Activated CD4-positive, alpha-beta T cell treated with anti-CD3 and anti-CD28 coated beads for 48 hours (primary cell): Measurements from ENCODE around the gene SRSF4.
"Not testable (repeated sequence)": the region's sequence is repeated elsewhere in the genome, so short reads cannot be mapped to it uniquely, and the experiment has no call there.

Experiments
- DNase-seq: peaks from one replicate; pipeline ENCODE4 v3.0.0-alpha.2; 2020

SRSF4 gene

DNA sequence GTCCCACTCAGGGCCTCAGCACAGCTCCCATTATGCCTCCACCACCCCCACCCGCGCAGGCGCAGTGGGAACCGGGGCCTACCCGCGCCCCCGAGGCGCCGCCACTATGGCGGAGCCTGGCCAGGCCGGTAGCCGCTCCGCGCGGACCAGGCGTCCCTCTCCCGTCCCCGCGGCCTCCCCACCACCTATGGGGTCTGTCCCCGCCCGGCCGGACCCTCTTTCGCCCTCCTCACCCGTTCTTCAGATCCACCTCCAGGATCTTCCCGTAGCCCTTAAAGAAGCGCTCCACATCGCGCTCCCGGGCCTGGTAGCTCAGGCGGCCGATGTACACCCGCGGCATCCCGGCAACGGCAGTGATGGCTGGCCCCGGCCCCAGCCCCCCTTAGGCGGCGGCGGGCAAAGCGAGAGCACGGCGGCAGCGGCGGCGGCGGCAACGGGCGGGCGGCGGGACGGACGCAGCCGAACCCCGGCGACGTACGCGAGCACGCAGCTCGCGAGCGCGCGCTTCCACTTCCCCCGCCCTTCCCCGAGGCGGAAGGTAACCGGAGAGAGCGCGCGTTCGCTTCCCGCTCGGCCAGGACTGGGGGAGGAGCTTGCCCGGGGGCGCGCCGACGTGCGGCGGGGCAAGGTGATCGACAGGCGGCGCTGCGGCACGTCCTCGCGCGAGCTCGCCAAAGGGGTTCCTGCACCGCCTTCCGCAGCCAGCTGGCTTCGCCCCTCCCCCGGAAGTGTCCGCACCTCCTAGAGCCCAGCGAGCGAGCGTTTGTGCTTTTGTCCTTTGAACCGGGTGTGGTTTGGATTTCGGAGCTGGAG lies at the start of gene SRSF4:
Gene SRSF4, minus strand, starts transcription at position 488 of the 813 bp plus-strand sequence. Its CDS starts 148 bp downstream, at position 340.
- DNase-seq: peak; percentile 99

- peak; percentile 98 for DNase-seq
Observed at GRCh38 chr1:29230553-29231378, 49.1 kb upstream of the SRSF4 start, which contains the start of gene MECR. TSS of gene MECR (minus strand) at chr1:29230934. CDS start at chr1:29230906, 28 bp downstream.

- DNase-seq: no peak
Observed at GRCh38 chr1:29230204-29230552, 48.5 kb upstream of the SRSF4 start.

DNA sequence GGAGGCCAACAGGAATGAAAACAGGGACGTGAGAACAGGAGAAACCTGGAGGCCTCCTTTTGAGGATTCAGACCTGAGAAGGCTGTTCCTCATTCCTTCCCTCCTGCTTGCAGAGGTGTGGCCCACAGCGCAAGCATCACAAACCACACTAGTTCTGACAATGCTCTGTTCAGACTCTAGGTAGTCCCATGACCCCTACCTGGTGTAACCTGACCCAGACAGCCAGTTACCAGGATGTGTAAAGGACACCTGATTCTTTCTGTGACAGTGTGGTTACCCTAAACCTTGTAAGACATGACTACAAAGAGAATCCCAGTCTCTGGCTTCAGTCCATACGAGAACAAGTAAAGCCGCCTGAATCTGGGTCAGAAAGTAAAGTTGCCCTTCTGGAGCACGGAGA lies 45.8 kb upstream of the SRSF4 start:
- DNase-seq: no peak

- DNase-seq: no peak
Observed at GRCh38 chr1:29225361-29225760, 43.7 kb upstream of the SRSF4 start.

GRCh38 chr1:29224356-29224837 lies 42.7 kb upstream of the SRSF4 start:
- DNase-seq: no peak

DNA sequence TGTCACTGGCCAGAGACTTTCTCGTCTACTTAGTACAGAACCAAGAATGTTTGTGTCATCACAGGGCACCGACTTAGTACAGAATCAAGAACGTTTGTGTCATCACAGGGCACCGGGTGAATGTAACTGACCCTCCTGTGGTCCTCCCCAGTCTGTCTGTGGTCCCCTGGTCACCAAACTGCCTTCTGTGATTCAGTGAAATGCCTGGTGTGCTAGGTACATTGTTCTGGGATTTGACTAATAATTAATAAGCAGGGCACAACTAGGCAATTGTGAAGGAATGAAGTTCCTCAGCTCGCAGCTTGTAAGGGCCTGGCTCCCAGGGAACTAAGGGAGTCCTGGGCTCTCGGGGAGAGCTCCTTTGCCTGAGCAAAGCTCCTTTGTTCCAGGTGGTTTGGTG lies 41.8 kb upstream of the SRSF4 start:
- no peak for DNase-seq

DNA sequence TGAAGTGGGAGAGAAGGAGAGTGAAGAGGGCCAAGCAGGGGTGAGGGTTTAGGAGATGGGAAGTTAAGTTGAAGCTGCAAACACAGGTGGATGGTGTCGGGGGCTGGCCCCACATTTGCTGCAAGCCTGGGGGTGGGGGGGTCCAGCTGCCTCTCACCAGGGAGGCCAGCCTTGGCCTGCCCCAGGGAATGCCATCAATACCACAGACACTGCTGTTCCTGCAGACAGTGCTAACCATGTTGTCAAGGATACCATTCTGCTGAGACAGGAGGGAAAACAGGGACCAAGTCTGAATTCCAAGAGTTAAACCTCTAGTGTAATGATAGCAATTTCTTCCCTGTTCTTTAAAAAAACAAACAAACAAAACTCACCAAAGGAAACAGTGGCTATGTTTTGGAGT lies 41.0 kb upstream of the SRSF4 start:
- DNase-seq: no peak

DNA sequence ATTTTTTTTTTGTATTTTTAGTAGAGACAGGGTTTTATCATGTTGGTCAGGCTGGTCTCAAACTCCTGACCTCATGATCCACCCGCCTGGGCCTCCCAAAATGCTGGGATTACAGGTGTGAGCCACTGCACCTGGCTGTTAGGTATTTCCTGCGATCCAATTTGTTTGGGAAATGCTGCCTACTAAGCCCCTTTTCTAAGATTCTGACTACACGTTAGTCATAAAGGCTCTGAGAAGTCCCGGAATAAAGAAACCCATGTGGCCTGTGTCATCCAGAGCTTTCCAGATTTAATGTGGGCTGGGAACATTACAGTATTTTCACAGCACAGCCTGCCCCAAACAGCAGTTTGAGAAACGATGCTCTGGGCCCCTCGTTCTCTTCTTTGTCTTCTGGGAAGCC lies 40.6 kb upstream of the SRSF4 start:
- DNase-seq: not testable (repeated sequence)

GRCh38 chr1:29221296-29221695 lies 39.6 kb upstream of the SRSF4 start:
- no peak for DNase-seq

DNA sequence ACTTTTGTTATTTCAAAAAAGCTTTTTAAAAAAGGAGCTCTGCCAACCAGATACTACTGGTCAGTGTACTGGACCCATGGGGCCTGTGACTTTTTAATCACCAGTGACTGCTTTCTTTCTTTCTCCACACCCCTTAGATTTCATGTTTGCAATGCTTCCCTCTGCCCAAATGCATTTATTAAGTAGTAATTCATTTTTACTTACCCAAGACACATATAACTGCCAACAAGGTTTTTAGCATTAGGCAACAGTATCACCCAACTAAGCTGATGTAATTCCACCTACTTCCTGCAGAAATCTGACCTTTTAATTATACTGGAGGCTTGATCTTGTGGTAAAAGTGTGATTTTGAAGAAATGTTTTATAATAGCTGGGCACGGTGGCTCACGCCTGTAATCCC lies 36.5 kb upstream of the SRSF4 start:
- DNase-seq: no peak

GRCh38 chr1:29217633-29218032 lies 35.9 kb upstream of the SRSF4 start:
- DNase-seq: no peak

DNA sequence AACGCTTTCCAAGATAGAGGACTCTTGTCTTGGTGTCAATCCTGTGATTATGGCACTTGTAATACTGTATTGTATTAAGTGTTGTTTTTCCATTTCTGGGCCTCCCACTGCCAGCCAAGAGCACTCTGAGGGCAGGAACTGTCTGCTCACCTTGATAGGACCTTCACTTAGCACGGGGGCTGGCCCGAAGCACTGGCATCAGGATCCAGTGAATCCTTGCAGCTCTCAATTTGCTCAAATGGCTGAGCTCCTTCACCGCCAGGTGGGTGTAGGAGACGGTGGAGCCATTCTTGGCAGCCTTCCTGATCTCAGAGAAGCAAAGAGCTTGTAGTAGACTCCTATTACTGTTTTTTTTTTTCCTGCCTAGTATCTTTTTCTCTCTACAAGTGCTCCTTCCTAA lies 31.4 kb upstream of the SRSF4 start:
- DNase-seq: no peak

DNA sequence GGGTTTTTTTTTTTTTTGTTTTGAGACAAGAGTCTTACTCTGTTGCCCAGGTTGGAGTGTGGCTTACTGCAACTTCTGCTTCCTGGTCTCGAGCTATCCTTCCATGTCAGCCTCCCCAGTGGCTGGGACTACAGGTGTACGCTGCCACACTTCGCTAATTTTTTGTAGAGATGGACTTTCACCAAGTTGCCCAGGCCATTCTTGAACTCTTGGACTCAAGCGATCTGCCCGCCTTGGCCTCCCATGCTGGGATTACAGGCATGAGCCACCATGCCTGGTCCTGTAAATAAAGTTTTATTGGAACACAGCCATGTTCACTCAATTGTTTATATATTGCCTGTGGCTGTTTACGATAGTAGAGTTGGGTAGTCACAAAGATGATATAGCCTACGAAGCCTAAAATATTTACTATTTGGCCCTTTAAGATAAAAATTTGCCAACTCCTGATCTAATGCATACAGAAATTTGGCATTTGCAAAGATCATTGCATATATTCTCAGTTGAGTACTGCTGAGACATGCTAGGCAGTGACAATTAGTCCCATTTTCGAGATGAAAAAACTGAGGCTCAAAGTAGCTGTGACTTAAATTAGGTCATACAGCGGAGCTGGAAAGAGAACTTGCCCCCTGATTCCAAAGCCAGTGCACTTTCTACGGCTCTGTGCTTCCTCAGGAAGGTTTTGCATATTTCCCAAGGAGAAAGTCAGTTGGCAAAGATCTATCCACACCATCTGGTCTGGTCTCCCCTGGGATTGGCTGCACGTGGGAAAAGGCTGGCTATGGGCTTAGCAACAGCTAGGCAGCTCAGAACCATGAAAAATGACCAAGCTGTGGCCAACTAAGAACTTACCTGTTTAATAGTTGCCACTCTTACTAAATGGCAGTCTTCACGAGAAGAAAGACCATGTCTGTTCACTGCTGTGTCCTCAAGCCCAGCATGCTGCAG lies 29.7 kb upstream of the SRSF4 start:
- DNase-seq: no peak

- DNase-seq: no peak
Observed at GRCh38 chr1:29210278-29211085, 28.8 kb upstream of the SRSF4 start.

DNA sequence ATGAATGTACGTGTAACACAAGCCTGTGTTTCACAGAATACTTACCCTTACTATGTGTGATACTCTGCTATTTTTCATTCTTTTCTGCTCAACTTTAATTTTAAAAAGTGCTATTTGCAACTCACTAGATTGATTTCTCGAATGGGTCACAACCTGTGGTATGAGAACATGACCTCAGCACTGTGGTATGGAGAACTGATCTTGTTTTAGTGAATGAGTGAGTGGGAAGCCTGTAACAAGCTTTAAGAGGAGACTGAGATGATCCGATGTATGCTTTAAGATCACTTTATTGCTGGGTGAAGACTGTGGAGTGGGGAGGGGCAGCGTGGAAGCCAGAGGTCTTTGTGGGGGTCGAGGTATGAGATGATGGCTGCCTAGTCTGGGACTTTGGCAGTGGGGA lies 27.5 kb upstream of the SRSF4 start:
- no peak for DNase-seq

GRCh38 chr1:29208442-29208841 lies 26.7 kb upstream of the SRSF4 start:
- DNase-seq: no peak

GRCh38 chr1:29202584-29203340 lies 21.1 kb upstream of the SRSF4 start:
- peak; percentile 95 for DNase-seq

- DNase-seq: no peak
Observed at GRCh38 chr1:29202053-29202452, 20.4 kb upstream of the SRSF4 start.

DNA sequence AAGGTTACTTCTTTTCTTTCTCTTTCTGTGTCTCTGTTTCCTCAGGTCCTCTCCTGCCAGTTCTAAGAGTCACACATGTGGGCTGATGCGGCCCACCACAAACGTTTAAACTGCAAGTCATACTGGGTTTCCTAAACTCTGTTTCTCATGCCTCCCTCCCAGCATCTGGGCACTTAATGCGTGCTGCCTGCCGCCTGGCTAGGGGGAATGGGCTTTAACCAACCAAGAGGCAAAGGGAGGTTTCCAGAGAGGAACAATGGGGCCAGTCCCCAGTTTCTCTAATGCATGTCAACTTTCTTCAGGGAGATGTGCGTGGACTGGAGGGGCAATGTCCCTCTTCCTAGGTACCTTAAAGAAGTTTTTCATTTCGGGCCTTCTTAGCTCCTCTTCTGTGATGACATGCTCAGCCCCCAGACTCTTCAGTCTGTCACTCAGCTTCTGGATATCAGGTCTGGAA lies 19.9 kb upstream of the SRSF4 start:
- DNase-seq: no peak
